Type B pancreatic cell (in vitro differentiated cells): ENCODE data around the gene CFAP299. TPM values are rescaled to one million over a fixed set of nuclear protein-coding genes. Genes with fewer than 3 reads are reported as not detected.

Source experiments
- DNase-seq: peaks from one replicate; pipeline ENCODE4 v3.0.0; 2021; ENCODE audit warnings: mixed read lengths; ENCODE audit not compliant: unreplicated experiment; ENCODE audit errors: extremely low spot score
- H3K27ac Mint-ChIP-seq: 2 replicates; pipeline ENCODE4 v1.8.0; 2021; ENCODE audit warnings: mild to moderate bottlenecking, mixed read lengths
- H3K27me3 Mint-ChIP-seq: 2 replicates; pipeline ENCODE4 v1.8.0; 2021; ENCODE audit warnings: mixed read lengths
- H3K36me3 Mint-ChIP-seq: 2 replicates; pipeline ENCODE4 v1.8.0; 2021; ENCODE audit warnings: mixed read lengths
- H3K4me1 Mint-ChIP-seq: one replicate; pipeline ENCODE4 v1.8.0; 2021; ENCODE audit warnings: mixed read lengths; ENCODE audit not compliant: unreplicated experiment
- H3K4me3 Mint-ChIP-seq: 2 replicates; pipeline ENCODE4 v1.8.0; 2021; ENCODE audit warnings: mild to moderate bottlenecking, mixed read lengths
- H3K9me3 Mint-ChIP-seq: 2 replicates; pipeline ENCODE4 v1.8.0; 2021; ENCODE audit warnings: mixed read lengths
- CTCF ChIP-seq: fragments of 200-600 bp; sonication (generic); conservative IDR thresholded peaks from 2 replicates; pipeline ENCODE4 v1.5.0; 2021; ENCODE audit warnings: antibody characterized with exemption, mild to moderate bottlenecking
- total RNA-seq: library from RNA; stranded (reverse); gene quantifications from 2 replicates; pipeline ENCODE4 v1.2.1, GENCODE V29; 2021; ENCODE audit warnings: low replicate concordance

Gene CFAP299
- total RNA-seq, 1 donor from 2014 or later: 1.1 TPM

DNA sequence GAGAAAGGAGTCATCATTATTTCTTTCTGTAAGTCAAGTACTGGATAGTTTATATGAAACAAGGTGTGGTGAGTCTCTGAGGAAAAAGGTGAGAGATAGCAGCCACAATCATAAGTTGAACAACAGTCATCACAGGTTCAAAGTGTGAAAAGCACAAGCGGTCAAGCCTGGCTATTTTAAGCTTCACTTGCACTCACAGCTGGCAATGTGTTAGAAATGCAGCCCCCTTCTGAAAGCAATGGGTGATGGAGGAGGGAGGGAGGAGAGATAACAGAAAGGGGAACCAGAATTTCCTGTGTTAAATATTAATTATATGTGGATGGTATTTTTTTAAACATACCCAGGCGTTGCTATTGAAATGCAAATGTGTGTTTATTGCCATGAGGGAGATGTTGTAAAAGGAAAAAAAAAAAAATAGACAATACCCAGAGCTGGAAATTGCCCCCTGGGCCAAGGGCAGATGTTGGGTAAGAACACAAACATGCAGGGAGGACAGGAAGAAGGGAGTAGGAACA, 668.1 kb downstream of the CFAP299 start:
- Mint-ChIP-seq H3K9me3 (no peaks in the 10 kb centered on the region), H3K36me3 (no peaks in the 10 kb centered on the region), H3K4me1 (no peaks in the 10 kb centered on the region), H3K4me3 (no peak overlapping the region), H3K27ac (no peak overlapping the region), H3K27me3 (peaks cover 17% of the 10 kb centered on the region)
- no peak for TF ChIP-seq CTCF
- no peak for DNase-seq

- Mint-ChIP-seq H3K4me1 (no peaks in the 10 kb centered on the region), H3K9me3 (peaks cover 3% of the 10 kb centered on the region), H3K27ac (no peak overlapping the region), H3K4me3 (no peak overlapping the region), H3K36me3 (no peaks in the 10 kb centered on the region), H3K27me3 (peaks cover 31% of the 10 kb centered on the region)
- TF ChIP-seq CTCF: no peak
- no peak for DNase-seq
These were observed 671.9 kb downstream of the CFAP299 start for GRCh38 chr4:81007417-81007816.

Other genes with a start within 250 kb of the CFAP299 start
- 1.5 and 6.2 TPM in 2 replicates for gene PRDM8, start 138.2 kb upstream of the CFAP299 start, total RNA-seq
- 0.75 and 0.76 TPM in 2 replicates for gene FGF5, start 69.1 kb upstream of the CFAP299 start, total RNA-seq